Stimulated activated CD8-positive, alpha-beta memory T cell treated with anti-CD3 and anti-CD28 coated beads, Interleukin-12 subunit alpha, Interleukin-12 subunit beta, amount 100 ng/mL, for 1 hour (primary cell): ENCODE results near the gene SHC2.

Experiments used
- DNase-seq: peaks from one replicate; pipeline ENCODE4 v3.0.0-alpha.2; 2020; ENCODE audit warnings: low read depth

The SHC2 gene

GRCh38 chr19:460877-461720, at the start of gene SHC2:
SHC2 (minus strand) TSS chr19:461033; CDS start chr19:460996, 37 bp downstream.
- no peak for DNase-seq

GRCh38 chr19:508204-509150, 47.6 kb upstream of the SHC2 start:
- DNase-seq = no peak

GRCh38 chr19:507286-508203, 46.7 kb upstream of the SHC2 start, which contains the start of gene TPGS1:
TPGS1 (plus strand) TSS chr19:507497; CDS start chr19:507507, 10 bp downstream.
- peak; percentile 57 for DNase-seq

- peak; percentile 91 for DNase-seq
Measured at GRCh38 chr19:506404-507285, 45.8 kb upstream of the SHC2 start.

- DNase-seq = no peak
Measured at GRCh38 chr19:504616-505015, 43.8 kb upstream of the SHC2 start.

- no peak for DNase-seq
Measured at GRCh38 chr19:501646-502045, 40.8 kb upstream of the SHC2 start.

- DNase-seq = no peak
Measured at GRCh38 chr19:498977-499623, 38.3 kb upstream of the SHC2 start.

GRCh38 chr19:498511-498891, 37.7 kb upstream of the SHC2 start:
- no peak for DNase-seq

GRCh38 chr19:497869-498510, 37.2 kb upstream of the SHC2 start:
- no peak for DNase-seq

GRCh38 chr19:497491-497868, 36.6 kb upstream of the SHC2 start:
- DNase-seq = no peak

- no peak for DNase-seq
Measured at GRCh38 chr19:496986-497385, 36.2 kb upstream of the SHC2 start.

- no peak for DNase-seq
Measured at GRCh38 chr19:496112-496665, 35.4 kb upstream of the SHC2 start, which contains the start of gene MADCAM1. MADCAM1 (plus strand) TSS chr19:496486; CDS start chr19:496500, 14 bp downstream.

GRCh38 chr19:495402-496111, 34.7 kb upstream of the SHC2 start:
- no peak for DNase-seq

- no peak for DNase-seq
Measured at GRCh38 chr19:495081-495401, 34.2 kb upstream of the SHC2 start.

GRCh38 chr19:494171-495080, 33.6 kb upstream of the SHC2 start:
- no peak for DNase-seq

- DNase-seq = no peak
Measured at GRCh38 chr19:493391-494170, 32.7 kb upstream of the SHC2 start.

GRCh38 chr19:492091-492531, 31.3 kb upstream of the SHC2 start:
- no peak for DNase-seq
